Breast epithelium (tissue), 3 donors: ENCODE results near the gene SEC14L1.

ENCODE experiments used
- CTCF ChIP-seq, 3 donors: fragments of 450-650 bp; IDR thresholded peaks; one replicate each; pipeline ENCODE4 v1.5.1; 2016 to 2017; ENCODE audit warnings: antibody characterized with exemption in 3 of 3, mild to moderate bottlenecking in 3 of 3, moderate library complexity in 3 of 3
- POLR2A ChIP-seq: fragments of 450-650 bp; IDR thresholded peaks from one replicate; pipeline ENCODE4 v1.6.1; 2016; ENCODE audit warnings: antibody characterized with exemption, mild to moderate bottlenecking, moderate library complexity
- POLR2AphosphoS5 ChIP-seq, 3 donors: sonication (generic); formaldehyde crosslinking; IDR thresholded peaks; one replicate each; pipeline ENCODE4 v1.6.1; 2017; ENCODE audit warnings: antibody characterized with exemption in 3 of 3

DNA sequence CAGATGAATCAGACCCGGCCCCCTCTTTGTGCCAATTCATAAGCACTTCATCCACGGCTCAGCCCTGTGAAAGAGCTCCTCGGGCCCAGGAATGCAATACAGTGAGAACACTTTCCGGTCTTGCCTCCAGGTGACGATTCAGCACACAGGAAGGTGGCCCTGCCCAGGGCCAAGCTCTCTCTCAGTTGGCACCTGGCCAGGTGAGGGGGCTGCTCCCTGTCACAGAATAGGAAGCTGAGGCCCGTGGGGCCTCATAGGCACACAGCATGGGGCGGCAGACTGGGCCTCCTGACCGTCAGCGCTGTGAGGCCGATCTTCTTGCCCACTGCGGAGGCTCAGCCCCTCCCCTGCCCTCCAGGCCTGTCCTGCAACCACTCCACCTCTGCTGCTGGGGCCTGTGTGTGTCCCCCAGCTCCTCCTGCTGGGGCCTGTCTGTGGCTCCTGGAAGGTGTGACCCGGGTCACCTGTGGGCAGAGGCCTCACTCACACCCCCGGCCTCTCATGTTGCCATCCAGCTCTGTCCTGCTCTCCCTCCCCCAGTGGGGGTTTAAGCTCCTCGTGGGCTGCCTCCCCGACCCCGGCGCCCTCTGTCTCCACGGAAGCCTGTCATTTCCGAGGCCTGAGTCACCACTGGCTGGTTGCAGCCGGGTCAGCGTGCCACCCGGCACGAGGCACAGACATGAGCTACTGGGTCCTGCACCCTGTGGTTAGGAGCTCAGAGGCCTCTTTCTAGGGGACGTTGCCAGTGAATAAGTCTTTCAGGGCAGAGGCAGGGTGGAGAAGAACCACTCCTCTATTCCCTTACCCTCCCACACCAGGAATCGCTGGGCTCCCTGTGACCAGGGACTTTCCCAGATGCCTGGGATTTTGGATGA is 114.4 kb downstream of the SEC14L1 start:
- TF ChIP-seq CTCF (IDR thresholded peaks at IDR 0.05) = peak in 1 of 3 donors; percentile 34
- no peak for TF ChIP-seq POLR2A
- peak in 2 of 3 donors; percentile 14 to 35 for TF ChIP-seq POLR2AphosphoS5 (IDR thresholded peaks at IDR 0.05)
